HG02938 (cell line): ENCODE measurements around the gene APLF.
"Not testable (repeated sequence)": the region's sequence is repeated elsewhere in the genome, so short reads cannot be mapped to it uniquely, and the experiment has no call there.

ENCODE experiments used
- ATAC-seq: cut with Tn5 transposase; IDR thresholded peaks from one replicate; pipeline ENCODE4 v1.9.1; 2021; ENCODE audit warnings: mild to moderate bottlenecking, moderate library complexity; ENCODE audit not compliant: unreplicated experiment

The APLF gene

DNA sequence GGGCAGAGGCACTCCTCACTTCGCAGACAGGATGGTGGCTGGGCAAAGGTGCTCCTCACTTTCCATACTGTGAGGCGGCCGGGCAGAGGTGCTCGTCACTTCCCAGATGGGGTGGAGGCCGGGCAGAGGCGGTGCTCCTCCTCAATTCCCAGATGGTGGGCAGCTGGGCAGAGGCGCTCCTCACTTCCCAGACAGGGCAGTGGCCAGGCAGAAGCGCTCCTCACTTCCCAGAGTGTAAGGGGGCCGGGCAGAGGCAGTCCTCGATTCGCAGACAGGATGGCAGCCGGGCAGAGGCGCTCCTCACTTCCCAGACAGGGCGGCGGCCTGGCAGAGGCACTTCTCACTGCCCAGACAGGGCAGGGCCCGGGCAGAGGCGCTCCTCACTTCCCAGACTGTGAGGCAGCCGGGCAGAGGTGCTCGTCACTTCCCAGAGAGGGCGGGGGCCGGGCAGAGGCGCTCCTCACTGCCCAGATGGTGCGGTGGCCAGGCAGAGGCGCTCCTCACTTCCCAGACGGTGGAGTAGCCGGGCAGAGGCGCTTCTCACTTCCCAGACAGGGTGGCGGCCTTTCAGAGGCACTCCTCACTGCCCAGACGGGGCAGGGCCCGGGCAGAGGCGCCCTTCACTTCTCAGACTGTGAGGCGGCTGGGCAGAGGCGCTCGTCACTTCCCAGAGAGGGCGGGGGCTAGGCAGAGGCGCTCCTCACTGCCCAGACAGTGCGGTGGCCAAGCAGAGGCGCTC is 60.1 kb downstream of the APLF start:
- not testable (repeated sequence) for ATAC-seq

DNA sequence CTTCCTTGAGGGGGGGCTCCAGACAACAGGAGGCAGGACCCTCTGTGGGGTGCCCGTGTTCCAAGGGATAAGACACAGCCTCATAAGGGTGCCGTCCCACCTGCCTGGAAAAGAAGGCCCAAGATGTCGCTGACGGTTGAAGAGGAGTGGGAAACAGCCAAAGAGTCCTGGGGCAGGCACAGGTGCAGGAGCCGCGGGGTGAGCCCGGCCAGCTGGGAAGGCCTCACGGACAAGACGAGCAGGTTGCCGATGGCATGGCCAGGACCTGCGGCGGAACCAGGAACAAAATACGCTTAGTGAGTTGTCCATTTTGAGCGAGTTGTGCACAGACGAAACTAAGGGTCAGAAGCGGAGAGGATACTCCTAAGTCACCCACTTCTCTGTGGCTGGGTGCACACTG is 61.8 kb downstream of the APLF start:
- ATAC-seq: not testable (repeated sequence)

GRCh38 chr2:68529651-68530050 is 62.3 kb downstream of the APLF start:
- ATAC-seq: not testable (repeated sequence)

DNA sequence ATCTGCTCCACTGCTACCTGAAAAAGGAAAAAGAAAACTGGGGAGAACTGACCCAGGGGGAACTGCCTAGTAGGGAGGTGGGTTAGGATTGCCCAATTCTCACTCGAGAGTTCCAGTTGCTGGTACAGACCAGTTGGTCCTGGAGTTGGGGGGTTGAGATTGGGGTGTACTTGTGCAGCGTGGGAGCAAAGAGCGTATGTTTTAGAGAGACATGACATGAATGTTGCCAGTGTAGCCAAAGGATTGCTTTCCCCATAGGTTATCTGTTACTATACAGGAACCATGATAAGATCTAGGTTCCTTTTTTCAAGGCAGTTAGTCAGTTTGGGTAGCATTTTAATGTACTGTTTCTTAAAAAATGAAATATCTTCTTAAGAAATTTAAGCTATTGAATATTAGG is 68.6 kb downstream of the APLF start:
- no peak for ATAC-seq

DNA sequence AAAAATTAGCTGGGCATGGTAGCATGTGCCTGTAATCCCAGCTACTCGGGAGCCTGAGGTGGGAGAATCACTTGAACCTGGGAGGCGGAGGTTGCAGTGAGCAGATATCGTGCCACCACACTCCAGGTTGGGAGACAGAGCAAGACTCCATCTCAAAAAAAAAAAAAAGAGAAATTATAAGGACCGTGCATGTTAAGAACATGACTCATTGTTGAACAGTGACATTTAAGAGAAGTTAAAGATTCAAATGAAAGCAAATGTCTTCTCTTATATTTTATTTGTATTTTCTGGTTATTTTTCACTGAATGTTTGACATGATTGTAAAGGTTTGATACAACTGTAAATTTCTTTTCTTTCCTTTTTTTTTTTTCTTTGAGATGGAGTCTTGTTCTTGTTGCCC is 69.6 kb downstream of the APLF start:
- no peak for ATAC-seq

- no peak for ATAC-seq
Observed at GRCh38 chr2:68537809-68538208, 70.4 kb downstream of the APLF start.

DNA sequence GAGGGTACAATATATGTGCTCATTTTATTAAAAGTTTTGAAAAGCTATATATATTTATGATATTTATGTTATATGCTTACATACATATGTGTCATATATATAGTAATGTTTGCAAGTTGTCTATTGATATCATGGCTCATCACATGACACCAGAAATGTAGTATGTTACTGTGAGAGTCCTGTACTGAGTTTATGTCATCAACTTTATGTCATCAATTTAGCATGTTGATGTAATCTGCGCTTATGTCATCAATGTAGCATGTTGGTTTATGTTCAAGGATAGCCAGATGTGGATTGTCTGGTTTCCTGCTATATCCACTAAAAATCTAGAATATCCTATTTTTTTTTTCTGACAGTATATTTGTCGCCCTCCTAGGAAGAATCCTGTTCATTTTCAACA is 77.4 kb downstream of the APLF start:
- ATAC-seq: no peak

DNA sequence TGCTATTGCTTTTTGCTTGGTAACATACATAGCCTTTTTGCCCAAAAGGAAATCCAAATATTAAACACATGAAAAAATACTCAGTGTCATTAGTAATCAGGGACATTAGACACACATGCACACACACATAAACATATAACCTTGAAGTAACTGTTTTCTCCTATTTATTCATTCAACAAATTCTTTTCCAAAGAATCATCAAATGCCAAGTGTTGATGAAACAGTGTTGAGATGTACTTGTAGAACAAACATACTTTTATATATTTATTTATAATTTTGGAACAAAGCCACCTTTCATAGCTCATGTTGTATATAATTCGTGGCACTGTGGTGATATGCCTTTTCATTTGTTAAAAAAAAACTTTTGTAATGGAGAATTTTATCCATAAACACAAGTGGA is 81.0 kb downstream of the APLF start:
- no peak for ATAC-seq

GRCh38 chr2:68553098-68553497 is 85.7 kb downstream of the APLF start:
- ATAC-seq: no peak

DNA sequence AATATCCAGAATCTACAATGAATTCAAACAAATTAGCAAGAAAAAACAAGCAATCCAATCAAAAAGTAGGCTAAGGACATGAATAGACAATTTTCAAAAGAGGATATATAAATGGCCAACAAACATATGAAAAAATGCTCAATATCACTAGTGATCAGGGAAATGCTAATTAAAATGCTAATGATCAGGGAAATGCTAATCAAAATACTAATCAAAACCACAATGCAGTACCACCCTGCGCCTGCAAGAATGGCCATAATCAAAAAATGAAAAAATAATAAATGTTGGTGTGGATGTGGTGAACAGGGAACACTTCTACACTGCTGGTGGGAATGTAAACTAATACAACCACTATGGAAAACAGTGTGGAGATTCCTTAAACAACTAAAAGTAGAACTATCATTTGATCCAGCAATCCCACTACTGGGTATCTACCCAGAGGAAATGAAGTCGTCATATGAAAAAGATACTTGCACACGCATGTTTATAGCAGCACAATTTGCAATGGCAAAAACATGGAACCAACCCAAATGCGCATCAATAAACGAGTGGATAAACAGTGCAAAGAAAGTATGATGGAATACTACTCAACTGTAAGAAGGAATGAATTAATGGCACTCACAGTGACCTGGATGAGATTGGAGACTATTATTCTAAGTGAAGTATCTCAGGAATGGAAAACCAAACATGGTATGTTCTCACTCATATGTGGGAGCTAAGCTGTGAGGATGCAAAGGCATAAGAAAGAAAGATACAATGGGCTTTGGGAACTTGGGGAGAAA is 88.2 kb downstream of the APLF start:
- ATAC-seq: not testable (repeated sequence)

DNA sequence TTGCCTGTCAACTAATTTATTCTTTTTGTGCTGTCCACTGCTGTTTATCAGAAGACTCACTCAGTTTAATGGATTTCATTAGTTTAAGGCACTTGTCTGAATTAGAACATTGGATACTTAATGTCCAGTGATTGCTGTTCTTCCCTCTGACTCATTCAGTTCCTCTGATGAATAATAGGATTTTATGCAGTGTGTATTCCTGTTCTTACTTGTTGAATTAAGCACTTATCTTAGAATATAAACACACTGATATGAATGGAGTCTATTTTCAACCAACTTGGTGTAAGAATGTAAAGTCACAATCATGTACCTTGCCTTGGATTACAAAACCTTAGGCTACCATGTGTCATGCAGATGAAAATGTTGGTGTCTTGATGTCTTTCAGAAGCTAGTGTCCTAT is 89.0 kb downstream of the APLF start:
- ATAC-seq: no peak

DNA sequence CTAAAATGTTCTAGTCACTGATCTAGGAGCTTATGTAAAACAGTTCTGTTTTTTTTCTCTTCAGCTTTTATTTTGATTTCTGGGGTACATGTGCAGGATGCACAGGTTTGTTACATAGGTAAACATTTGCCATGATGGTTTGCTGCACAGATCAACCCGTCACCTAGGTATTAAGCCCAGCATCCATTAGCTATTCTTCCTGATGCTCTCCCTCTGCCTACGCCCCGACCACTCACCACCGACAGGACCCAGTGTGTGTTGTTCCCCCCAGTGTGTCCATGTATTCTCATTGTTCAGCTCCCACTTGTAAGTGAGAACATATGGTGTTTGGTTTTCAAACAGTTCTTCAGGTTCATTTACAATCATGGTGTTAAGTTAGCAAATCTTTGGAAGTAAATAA is 91.2 kb downstream of the APLF start:
- ATAC-seq: no peak

DNA sequence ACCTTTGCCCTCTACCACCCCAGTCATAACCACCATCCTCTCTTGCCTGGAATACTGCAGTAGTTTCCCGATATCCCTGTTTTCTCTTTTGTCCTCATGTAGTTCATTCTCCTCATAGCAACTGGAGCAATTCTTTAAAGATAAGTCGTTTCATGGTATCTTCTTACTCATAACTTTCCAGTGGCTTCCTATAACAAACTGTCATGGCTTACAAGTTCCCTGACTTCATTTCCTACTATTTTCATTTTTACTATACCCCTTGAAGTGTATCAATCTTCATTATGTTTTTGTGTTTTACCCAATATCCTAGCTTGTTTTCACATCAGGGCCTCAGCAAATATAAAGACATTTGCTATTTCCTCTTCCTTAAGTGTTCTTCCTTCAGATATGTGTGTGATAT is 92.3 kb downstream of the APLF start:
- ATAC-seq: no peak

- no peak for ATAC-seq
Observed at GRCh38 chr2:68560545-68560944, 93.2 kb downstream of the APLF start.

- ATAC-seq: no peak
Observed at GRCh38 chr2:68561372-68561771, 94.0 kb downstream of the APLF start.

DNA sequence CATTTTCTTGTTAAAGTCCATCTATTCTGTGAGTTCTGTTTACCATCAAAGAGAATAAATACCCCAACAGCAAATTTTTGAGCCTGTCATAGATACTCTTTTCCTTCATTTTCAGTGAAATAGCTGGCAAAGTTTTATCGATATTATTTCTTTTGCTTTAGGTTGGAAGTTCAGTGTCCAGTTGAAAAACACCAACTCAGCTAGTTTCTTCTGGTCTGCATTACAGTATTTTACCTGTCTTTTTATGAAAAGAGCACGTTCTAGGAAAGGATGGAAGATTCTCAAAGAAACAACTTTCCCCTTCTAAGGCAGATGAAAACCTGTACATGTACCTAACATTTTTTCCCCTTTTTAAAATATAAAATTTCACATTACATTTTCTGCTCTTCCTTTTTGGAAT is 95.5 kb downstream of the APLF start:
- no peak for ATAC-seq

DNA sequence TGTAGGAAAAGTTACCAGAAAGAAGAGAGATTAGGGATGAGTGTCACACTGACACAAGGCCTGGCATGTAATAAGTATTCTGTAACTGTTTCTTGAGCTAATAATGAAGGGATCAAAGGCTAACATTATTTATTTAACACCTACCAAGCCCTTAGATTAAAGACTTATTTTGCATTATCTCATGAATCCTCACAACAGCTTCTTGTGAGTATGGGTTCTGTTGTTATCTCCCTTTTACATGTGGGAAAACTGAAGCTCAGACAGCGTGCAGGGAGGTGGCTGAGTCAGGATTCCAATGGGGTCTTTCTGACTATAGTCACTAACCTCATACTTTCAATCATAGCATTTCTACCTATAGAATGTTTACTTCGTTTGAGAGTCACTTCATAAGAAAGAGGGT is 97.0 kb downstream of the APLF start:
- no peak for ATAC-seq

DNA sequence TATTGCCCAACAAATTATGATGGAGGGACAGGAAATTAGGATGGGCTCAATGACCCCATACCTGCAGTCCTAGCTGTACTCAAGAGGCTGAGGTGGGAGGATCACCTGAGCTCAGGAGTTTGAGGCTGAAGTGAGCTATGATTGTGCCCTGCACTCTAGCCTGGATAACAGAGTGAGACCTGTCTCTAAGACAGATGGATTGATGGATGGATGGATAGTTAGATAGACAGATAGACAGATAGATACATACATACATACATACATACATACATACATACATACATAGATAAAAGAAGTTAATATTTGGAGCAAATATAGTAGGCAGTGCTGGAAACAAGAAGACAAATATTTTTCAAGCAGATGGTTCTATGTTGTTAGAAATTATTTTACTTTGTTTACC is 97.9 kb downstream of the APLF start:
- ATAC-seq: no peak

- no peak for ATAC-seq
Observed at GRCh38 chr2:68565858-68566257, 98.5 kb downstream of the APLF start.

DNA sequence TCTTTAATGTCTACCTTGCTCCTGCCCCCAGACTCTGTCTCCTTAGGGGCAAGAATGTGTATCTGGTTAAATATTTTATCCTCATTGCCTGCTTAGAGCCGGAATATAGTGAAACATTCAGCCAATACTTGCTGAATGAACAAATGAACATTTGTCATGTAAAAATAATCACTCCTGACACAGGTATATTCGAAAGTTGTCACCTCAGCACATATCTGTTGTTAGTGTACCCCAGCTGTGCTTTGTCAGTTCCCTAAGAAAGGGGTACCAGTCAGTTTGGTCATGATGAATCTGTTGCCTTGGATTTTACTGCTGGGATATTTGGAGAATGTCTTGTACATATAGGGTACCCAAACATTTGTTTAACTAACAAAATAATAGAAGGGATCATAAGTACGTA is 99.0 kb downstream of the APLF start:
- no peak for ATAC-seq

GRCh38 chr2:68568116-68568515 is 100.7 kb downstream of the APLF start:
- ATAC-seq: no peak

DNA sequence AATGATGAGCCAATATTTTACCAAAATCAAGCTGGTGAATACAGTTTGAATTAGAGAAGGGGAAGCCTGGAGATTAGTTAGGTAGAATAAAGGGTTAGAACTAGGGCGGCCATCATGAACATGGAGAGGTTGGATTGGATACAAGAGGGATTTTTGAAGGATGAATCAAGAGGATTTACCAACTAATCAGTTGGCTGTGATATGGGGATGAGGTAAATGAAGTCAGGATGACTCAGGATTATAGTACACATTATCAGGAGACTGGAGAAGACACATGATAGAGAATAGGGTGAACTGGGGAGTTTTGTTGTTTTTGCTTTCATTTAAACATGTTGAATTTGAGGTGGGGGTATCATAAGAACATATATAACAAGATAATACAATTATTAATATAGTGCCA is 102.2 kb downstream of the APLF start:
- no peak for ATAC-seq
